WTC11 (cell line): Measurements from ENCODE around the gene CLEC16A.

Source experiments
- CREM ChIP-seq: sonication (generic); formaldehyde crosslinking; IDR thresholded peaks from 2 replicates; pipeline ENCODE4 v1.8.1; 2022; ENCODE audit warnings: mild to moderate bottlenecking, missing genetic modification reagents, moderate library complexity
- CTCF ChIP-seq: fragments of 200-600 bp; IDR thresholded peaks from 2 replicates; pipeline ENCODE4 v1.8.0; 2022; ENCODE audit warnings: antibody characterized with exemption
- FOXJ3 ChIP-seq: sonication (generic); formaldehyde crosslinking; IDR thresholded peaks from 2 replicates; pipeline ENCODE4 v1.9.0; 2021; ENCODE audit warnings: missing genetic modification reagents, mild to moderate bottlenecking, borderline replicate concordance
- FOXP4 ChIP-seq: sonication (generic); formaldehyde crosslinking; IDR thresholded peaks from 2 replicates; pipeline ENCODE4 v1.8.0; 2022; ENCODE audit warnings: mild to moderate bottlenecking, missing genetic modification reagents
- IRF2 ChIP-seq: sonication (generic); formaldehyde crosslinking; IDR thresholded peaks from 2 replicates; pipeline ENCODE4 v1.8.0; 2022; ENCODE audit warnings: low read depth, missing genetic modification reagents, borderline replicate concordance
- KAT7 ChIP-seq: sonication (generic); formaldehyde crosslinking; IDR thresholded peaks from 2 replicates; pipeline ENCODE4 v1.8.1; 2023; ENCODE audit warnings: missing genetic modification reagents, mild to moderate bottlenecking, borderline replicate concordance
- SMAD3 ChIP-seq: sonication (generic); formaldehyde crosslinking; IDR thresholded peaks from 2 replicates; pipeline ENCODE4 v1.8.0; 2022; ENCODE audit warnings: missing genetic modification reagents, mild to moderate bottlenecking, borderline replicate concordance
- TCF7 ChIP-seq: sonication (generic); formaldehyde crosslinking; IDR thresholded peaks from 2 replicates; pipeline ENCODE4 v1.8.0; 2022; ENCODE audit warnings: mild to moderate bottlenecking, low read depth, missing genetic modification reagents, moderate library complexity
- USF2 ChIP-seq: sonication (generic); formaldehyde crosslinking; IDR thresholded peaks from 2 replicates; pipeline ENCODE4 v1.8.1; 2023; ENCODE audit warnings: mild to moderate bottlenecking, missing genetic modification reagents, moderate library complexity

GRCh38 chr16:10984509-10984908 is 40.1 kb downstream of the CLEC16A start:
- TF ChIP-seq CTCF (no peak), USF2 (CRISPR knock-in tag) (no peak), TCF7 (no peak), IRF2 (no peak), FOXP4 (no peak), SMAD3 (CRISPR knock-in tag) (no peak), KAT7 (no peak), FOXJ3 (CRISPR knock-in tag) (no peak), CREM (no peak)
